GM12801 (cell line): ENCODE data around the gene CDC42BPB.

Experiments
- CTCF ChIP-seq: IDR thresholded peaks from one replicate; pipeline ENCODE4 v1.5.1; 2011; ENCODE audit warnings: control low read depth; ENCODE audit not compliant: insufficient read length; ENCODE audit errors: extremely low read depth

The CDC42BPB gene

GRCh38 chr14:102962111-102962627 is 95.2 kb downstream of the CDC42BPB start:
- no peak for TF ChIP-seq CTCF

GRCh38 chr14:102958461-102958860 is 98.9 kb downstream of the CDC42BPB start:
- TF ChIP-seq CTCF: no peak

- TF ChIP-seq CTCF: no peak
Measured at GRCh38 chr14:102957222-102957621, 100.1 kb downstream of the CDC42BPB start.

GRCh38 chr14:102955636-102956408 is 101.5 kb downstream of the CDC42BPB start:
- no peak for TF ChIP-seq CTCF

- TF ChIP-seq CTCF: no peak
Measured at GRCh38 chr14:102954081-102954789, 103.1 kb downstream of the CDC42BPB start.

GRCh38 chr14:102953100-102953499 is 104.2 kb downstream of the CDC42BPB start:
- TF ChIP-seq CTCF: no peak

- no peak for TF ChIP-seq CTCF
Measured at GRCh38 chr14:102952276-102952675, 105.1 kb downstream of the CDC42BPB start.
